ENCODE data around the gene SPACA7.

GRCh38 chr13:112333756-112334543 lies 42.2 kb upstream of the SPACA7 start:
- no peak for TF ChIP-seq ZSCAN20 (CRISPR knock-in tag; IDR thresholded peaks at IDR 0.05; ENCODE audit: borderline replicate concordance)
- TF ChIP-seq, protein P1, sequence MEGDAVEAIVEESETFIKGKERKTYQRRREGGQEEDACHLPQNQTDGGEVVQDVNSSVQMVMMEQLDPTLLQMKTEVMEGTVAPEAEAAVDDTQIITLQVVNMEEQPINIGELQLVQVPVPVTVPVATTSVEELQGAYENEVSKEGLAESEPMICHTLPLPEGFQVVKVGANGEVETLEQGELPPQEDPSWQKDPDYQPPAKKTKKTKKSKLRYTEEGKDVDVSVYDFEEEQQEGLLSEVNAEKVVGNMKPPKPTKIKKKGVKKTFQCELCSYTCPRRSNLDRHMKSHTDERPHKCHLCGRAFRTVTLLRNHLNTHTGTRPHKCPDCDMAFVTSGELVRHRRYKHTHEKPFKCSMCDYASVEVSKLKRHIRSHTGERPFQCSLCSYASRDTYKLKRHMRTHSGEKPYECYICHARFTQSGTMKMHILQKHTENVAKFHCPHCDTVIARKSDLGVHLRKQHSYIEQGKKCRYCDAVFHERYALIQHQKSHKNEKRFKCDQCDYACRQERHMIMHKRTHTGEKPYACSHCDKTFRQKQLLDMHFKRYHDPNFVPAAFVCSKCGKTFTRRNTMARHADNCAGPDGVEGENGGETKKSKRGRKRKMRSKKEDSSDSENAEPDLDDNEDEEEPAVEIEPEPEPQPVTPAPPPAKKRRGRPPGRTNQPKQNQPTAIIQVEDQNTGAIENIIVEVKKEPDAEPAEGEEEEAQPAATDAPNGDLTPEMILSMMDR (CRISPR knock-in tag; IDR thresholded peaks at IDR 0.05) = no peak
- TF ChIP-seq GATAD1 (CRISPR knock-in tag; IDR thresholded peaks at IDR 0.05) = no peak
- no peak for TF ChIP-seq POLR2A (IDR thresholded peaks at IDR 0.05; ENCODE audit: insufficient read depth in 1 of 2, low read depth in 2 of 2, low read length in 2 of 2)
- no peak for TF ChIP-seq ZNF317 (CRISPR knock-in tag; IDR thresholded peaks at IDR 0.05)
- no peak for TF ChIP-seq CHD2 (IDR thresholded peaks at IDR 0.05; ENCODE audit: low read depth, low read length)
- TF ChIP-seq, protein P2, sequence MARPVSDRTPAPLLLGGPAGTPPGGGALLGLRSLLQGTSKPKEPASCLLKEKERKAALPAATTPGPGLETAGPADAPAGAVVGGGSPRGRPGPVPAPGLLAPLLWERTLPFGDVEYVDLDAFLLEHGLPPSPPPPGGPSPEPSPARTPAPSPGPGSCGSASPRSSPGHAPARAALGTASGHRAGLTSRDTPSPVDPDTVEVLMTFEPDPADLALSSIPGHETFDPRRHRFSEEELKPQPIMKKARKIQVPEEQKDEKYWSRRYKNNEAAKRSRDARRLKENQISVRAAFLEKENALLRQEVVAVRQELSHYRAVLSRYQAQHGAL (CRISPR knock-in tag; IDR thresholded peaks at IDR 0.05; ENCODE audit: not compliant biosample characterization) = no peak
- no peak for TF ChIP-seq HNRNPUL1 (IDR thresholded peaks at IDR 0.05; ENCODE audit: low read depth, low read length)

All from HepG2 (cell line).